HUDEP-2 (cell line): ENCODE data around the gene CYGB.

Source experiments
- DNase-seq, 76 experiments: peaks; one replicate each; lab custom pipeline; 2025; ENCODE audit not compliant: unreplicated experiment in 76 of 76; lab: John Stamatoyannopoulos, UW

The CYGB gene

GRCh38 chr17:76551685-76552084 is 14.2 kb upstream of the CYGB start:
- no peak for DNase-seq

- DNase-seq, result no peak
Measured at GRCh38 chr17:76550712-76551615, 13.5 kb upstream of the CYGB start.

- DNase-seq, result no peak
Measured at GRCh38 chr17:76549539-76549938, 12.0 kb upstream of the CYGB start.

- DNase-seq, result no peak
Measured at GRCh38 chr17:76549215-76549518, 11.7 kb upstream of the CYGB start.

- no peak for DNase-seq
Measured at GRCh38 chr17:76548378-76549214, 11.1 kb upstream of the CYGB start.

GRCh38 chr17:76547642-76548202 is 10.2 kb upstream of the CYGB start:
- no peak for DNase-seq

- DNase-seq, result peak in 50 of 76 experiments; percentile 3 to 72 (median 45)
Measured at GRCh38 chr17:76547183-76547641, 9.7 kb upstream of the CYGB start.

GRCh38 chr17:76546556-76547182 is 9.2 kb upstream of the CYGB start:
- DNase-seq, result no peak

- DNase-seq, result no peak
Measured at GRCh38 chr17:76545918-76546555, 8.5 kb upstream of the CYGB start.

- no peak for DNase-seq
Measured at GRCh38 chr17:76544546-76545365, 7.2 kb upstream of the CYGB start.

GRCh38 chr17:76543826-76544545 is 6.5 kb upstream of the CYGB start:
- no peak for DNase-seq

GRCh38 chr17:76543482-76543825 is 5.9 kb upstream of the CYGB start:
- no peak for DNase-seq

- DNase-seq, result no peak
Measured at GRCh38 chr17:76542984-76543383, 5.5 kb upstream of the CYGB start.

GRCh38 chr17:76542566-76542971 is 5.1 kb upstream of the CYGB start:
- DNase-seq, result no peak

- DNase-seq, result no peak
Measured at GRCh38 chr17:76541739-76542454, 4.4 kb upstream of the CYGB start.

- peak in 66 of 76 experiments; percentile 8 to 91 (median 58) for DNase-seq
Measured at GRCh38 chr17:76540381-76541300, 3.1 kb upstream of the CYGB start.

- peak in 3 of 76 experiments; percentile 3 to 14 (median 5) for DNase-seq
Measured at GRCh38 chr17:76539631-76540271, 2.2 kb upstream of the CYGB start, which contains the start of gene PRCD. Gene PRCD (plus strand): TSS chr17:76540044. CDS start chr17:76540142, 98 bp downstream.
